ENCODE data around the gene HUS1B.

The HUS1B gene

GRCh38 chr6:620950-621349 is 36.0 kb downstream of the HUS1B start:
- Histone ChIP-seq H2BK15ac (ENCODE audit: low read depth, poor library complexity, severe bottlenecking) (no peak overlapping the region), H3K27me3 (ENCODE audit: control insufficient read depth in 1 of 2, insufficient read depth in 1 of 2, low read length in 2 of 2) (no peaks in the 10 kb centered on the region), H3K14ac (ENCODE audit: low read length in 2 of 2) (no peak overlapping the region), H2AK5ac (ENCODE audit: low read length, severe bottlenecking) (no peak overlapping the region), H3K4me2 (ENCODE audit: low read length, poor library complexity, severe bottlenecking) (no peak overlapping the region), H3K9me3 (ENCODE audit: control insufficient read depth, low read length) (no peaks in the 10 kb centered on the region), H2AFZ (ENCODE audit: low read depth, low read length) (no peak overlapping the region), H2BK12ac (ENCODE audit: low read length in 2 of 2) (no peak overlapping the region), H3K36me3 (ENCODE audit: control insufficient read depth in 1 of 2, insufficient read depth in 2 of 2, low read depth in 1 of 2, low read length in 2 of 2) (peaks cover 10 to 30% of the 10 kb centered on the region in 2 experiments), H3K79me1 (replicated peaks; ENCODE audit: low read length, poor library complexity, severe bottlenecking) (peaks cover 38% of the 10 kb centered on the region), H2BK5ac (ENCODE audit: low read depth, low read length, poor library complexity, severe bottlenecking) (no peak overlapping the region), H3K4me1 (ENCODE audit: control insufficient read depth, insufficient read depth, low read depth, low read length) (peaks cover 3% of the 10 kb centered on the region), H2BK120ac (ENCODE audit: low read depth, low read length) (no peak overlapping the region), H3K4ac (ENCODE audit: low read depth in 1 of 2, low read length in 2 of 2) (no peak overlapping the region), H4K8ac (ENCODE audit: low read length) (no peak overlapping the region), H3K4me3 (ENCODE audit: insufficient read depth in 1 of 2, low read depth in 1 of 2, low read length in 2 of 2) (no peak overlapping the region), H3K18ac (ENCODE audit: low read depth in 1 of 2, low read length in 2 of 2) (no peak overlapping the region), H4K91ac (ENCODE audit: low read length) (no peak overlapping the region), H3K9ac (ENCODE audit: low read length) (no peak overlapping the region), H3K27ac (ENCODE audit: low read length, poor library complexity, severe bottlenecking) (no peak overlapping the region), H3K23ac (ENCODE audit: low read length in 2 of 2) (no peak overlapping the region)
- DNase-seq, result no peak
- WGBS, result 94% methylated on average over 4 of the region's 4 CpGs

GRCh38 chr6:620166-620565 is 36.7 kb downstream of the HUS1B start:
- Histone ChIP-seq H2BK5ac (ENCODE audit: low read depth, low read length, poor library complexity, severe bottlenecking) (no peak overlapping the region), H3K36me3 (ENCODE audit: control insufficient read depth in 1 of 2, insufficient read depth in 2 of 2, low read depth in 1 of 2, low read length in 2 of 2) (peaks cover 17 to 29% of the 10 kb centered on the region in 2 experiments), H2BK120ac (ENCODE audit: low read depth, low read length) (no peak overlapping the region), H3K18ac (ENCODE audit: low read depth in 1 of 2, low read length in 2 of 2) (no peak overlapping the region), H3K79me1 (replicated peaks; ENCODE audit: low read length, poor library complexity, severe bottlenecking) (peaks cover 36% of the 10 kb centered on the region), H3K27ac (ENCODE audit: low read length, poor library complexity, severe bottlenecking) (no peak overlapping the region), H3K4me1 (ENCODE audit: control insufficient read depth, insufficient read depth, low read depth, low read length) (peaks cover 2% of the 10 kb centered on the region), H3K14ac (ENCODE audit: low read length in 2 of 2) (no peak overlapping the region), H2AFZ (ENCODE audit: low read depth, low read length) (no peak overlapping the region), H3K4me3 (ENCODE audit: insufficient read depth in 1 of 2, low read depth in 1 of 2, low read length in 2 of 2) (no peak overlapping the region), H4K8ac (ENCODE audit: low read length) (no peak overlapping the region), H3K27me3 (ENCODE audit: control insufficient read depth in 1 of 2, insufficient read depth in 1 of 2, low read length in 2 of 2) (no peaks in the 10 kb centered on the region), H3K23ac (ENCODE audit: low read length in 2 of 2) (no peak overlapping the region), H2BK12ac (ENCODE audit: low read length in 2 of 2) (no peak overlapping the region), H3K4me2 (ENCODE audit: low read length, poor library complexity, severe bottlenecking) (no peak overlapping the region), H3K9ac (ENCODE audit: low read length) (no peak overlapping the region), H2AK5ac (ENCODE audit: low read length, severe bottlenecking) (no peak overlapping the region), H3K9me3 (ENCODE audit: control insufficient read depth, low read length) (no peaks in the 10 kb centered on the region), H2BK15ac (ENCODE audit: low read depth, poor library complexity, severe bottlenecking) (no peak overlapping the region), H3K4ac (ENCODE audit: low read depth in 1 of 2, low read length in 2 of 2) (no peak overlapping the region), H4K91ac (ENCODE audit: low read length) (no peak overlapping the region)
- DNase-seq, result no peak
- WGBS, result 96% methylated on average over 10 of the region's 11 CpGs

GRCh38 chr6:617456-618100 is 39.3 kb downstream of the HUS1B start:
- 95% methylated on average over 8 of the region's 11 CpGs for WGBS
- H3K4me3 ChIP-seq (ENCODE audit: insufficient read depth in 1 of 2, low read depth in 1 of 2, low read length in 2 of 2), result no peak overlapping the region
- peaks cover 28% of the 10 kb centered on the region for H3K79me1 ChIP-seq (replicated peaks; ENCODE audit: low read length, poor library complexity, severe bottlenecking)
- H3K27me3 ChIP-seq (ENCODE audit: control insufficient read depth in 1 of 2, insufficient read depth in 1 of 2, low read length in 2 of 2), result no peaks in the 10 kb centered on the region
- H3K9me3 ChIP-seq (ENCODE audit: control insufficient read depth, low read length), result no peaks in the 10 kb centered on the region
- no peak overlapping the region for H4K8ac ChIP-seq (ENCODE audit: low read length)
- H3K4me2 ChIP-seq (ENCODE audit: low read length, poor library complexity, severe bottlenecking), result no peak overlapping the region
- no peak overlapping the region for H2BK5ac ChIP-seq (ENCODE audit: low read depth, low read length, poor library complexity, severe bottlenecking)
- H3K14ac ChIP-seq (ENCODE audit: low read length in 2 of 2), result no peak overlapping the region
- no peak overlapping the region for H2BK15ac ChIP-seq (ENCODE audit: low read depth, poor library complexity, severe bottlenecking)
- H3K27ac ChIP-seq (ENCODE audit: low read length, poor library complexity, severe bottlenecking), result no peak overlapping the region
- no peak overlapping the region for H3K18ac ChIP-seq (ENCODE audit: low read depth in 1 of 2, low read length in 2 of 2)
- DNase-seq, result no peak
- no peak overlapping the region for H4K91ac ChIP-seq (ENCODE audit: low read length)
- H2BK120ac ChIP-seq (ENCODE audit: low read depth, low read length), result no peak overlapping the region
- no peak overlapping the region for H2AK5ac ChIP-seq (ENCODE audit: low read length, severe bottlenecking)
- no peak overlapping the region for H2BK12ac ChIP-seq (ENCODE audit: low read length in 2 of 2)
- no peaks in the 10 kb centered on the region for H3K4me1 ChIP-seq (ENCODE audit: control insufficient read depth, insufficient read depth, low read depth, low read length)
- H2AFZ ChIP-seq (ENCODE audit: low read depth, low read length), result no peak overlapping the region
- no peak overlapping the region for H3K23ac ChIP-seq (ENCODE audit: low read length in 2 of 2)
- no peak overlapping the region for H3K9ac ChIP-seq (ENCODE audit: low read length)
- H3K4ac ChIP-seq (ENCODE audit: low read depth in 1 of 2, low read length in 2 of 2), result no peak overlapping the region
- peaks cover 24 to 25% of the 10 kb centered on the region in 2 experiments for H3K36me3 ChIP-seq (ENCODE audit: control insufficient read depth in 1 of 2, insufficient read depth in 2 of 2, low read depth in 1 of 2, low read length in 2 of 2)

- Histone ChIP-seq H3K9ac (ENCODE audit: low read length) (no peak overlapping the region), H2BK5ac (ENCODE audit: low read depth, low read length, poor library complexity, severe bottlenecking) (no peak overlapping the region), H2AFZ (ENCODE audit: low read depth, low read length) (no peak overlapping the region), H3K14ac (ENCODE audit: low read length in 2 of 2) (no peak overlapping the region), H3K4me2 (ENCODE audit: low read length, poor library complexity, severe bottlenecking) (no peak overlapping the region), H4K8ac (ENCODE audit: low read length) (no peak overlapping the region), H3K4ac (ENCODE audit: low read depth in 1 of 2, low read length in 2 of 2) (no peak overlapping the region), H3K23ac (ENCODE audit: low read length in 2 of 2) (no peak overlapping the region), H3K4me1 (ENCODE audit: control insufficient read depth, insufficient read depth, low read depth, low read length) (no peaks in the 10 kb centered on the region), H3K27ac (ENCODE audit: low read length, poor library complexity, severe bottlenecking) (no peak overlapping the region), H3K79me1 (replicated peaks; ENCODE audit: low read length, poor library complexity, severe bottlenecking) (peaks cover 9% of the 10 kb centered on the region), H2BK120ac (ENCODE audit: low read depth, low read length) (no peak overlapping the region), H3K27me3 (ENCODE audit: control insufficient read depth in 1 of 2, insufficient read depth in 1 of 2, low read length in 2 of 2) (no peaks in the 10 kb centered on the region), H3K4me3 (ENCODE audit: insufficient read depth in 1 of 2, low read depth in 1 of 2, low read length in 2 of 2) (no peak overlapping the region), H3K18ac (ENCODE audit: low read depth in 1 of 2, low read length in 2 of 2) (no peak overlapping the region), H2BK15ac (ENCODE audit: low read depth, poor library complexity, severe bottlenecking) (no peak overlapping the region), H2AK5ac (ENCODE audit: low read length, severe bottlenecking) (no peak overlapping the region), H3K9me3 (ENCODE audit: control insufficient read depth, low read length) (no peaks in the 10 kb centered on the region), H2BK12ac (ENCODE audit: low read length in 2 of 2) (no peak overlapping the region), H3K36me3 (ENCODE audit: control insufficient read depth in 1 of 2, insufficient read depth in 2 of 2, low read depth in 1 of 2, low read length in 2 of 2) (peaks cover 6 to 33% of the 10 kb centered on the region in 2 experiments), H4K91ac (ENCODE audit: low read length) (no peak overlapping the region)
- DNase-seq, result no peak
- WGBS, result 97% methylated on average over 7 of the region's 7 CpGs
These were observed 42.9 kb downstream of the HUS1B start for GRCh38 chr6:613981-614380.
